GM21825 (cell line): ENCODE data around the gene GPRC5C.

Source experiments
- ATAC-seq: cut with Tn5 transposase; IDR thresholded peaks from one replicate; pipeline ENCODE4 v1.9.1; 2021; ENCODE audit warnings: mild to moderate bottlenecking, moderate library complexity; ENCODE audit not compliant: unreplicated experiment

Gene GPRC5C

GRCh38 chr17:74431568-74432423 is at the start of gene GPRC5C:
GPRC5C (plus strand) TSS chr17:74432088; CDS start chr17:74439777, 7,689 bp downstream.
- ATAC-seq: no peak

- ATAC-seq: no peak
Measured at GRCh38 chr17:74383141-74383540, 48.7 kb upstream of the GPRC5C start.

GRCh38 chr17:74385201-74385600 is 46.7 kb upstream of the GPRC5C start:
- no peak for ATAC-seq

GRCh38 chr17:74386386-74386785 is 45.5 kb upstream of the GPRC5C start:
- ATAC-seq: no peak

- ATAC-seq: no peak
Measured at GRCh38 chr17:74387365-74388218, 44.3 kb upstream of the GPRC5C start.

GRCh38 chr17:74389084-74389753 is 42.7 kb upstream of the GPRC5C start:
- no peak for ATAC-seq

- no peak for ATAC-seq
Measured at GRCh38 chr17:74389937-74390679, 41.8 kb upstream of the GPRC5C start.

GRCh38 chr17:74390680-74391653 is 40.9 kb upstream of the GPRC5C start:
- ATAC-seq: no peak

GRCh38 chr17:74391771-74392170 is 40.1 kb upstream of the GPRC5C start:
- ATAC-seq: no peak

- ATAC-seq: no peak
Measured at GRCh38 chr17:74392848-74393247, 39.0 kb upstream of the GPRC5C start.

GRCh38 chr17:74393346-74393942 is 38.4 kb upstream of the GPRC5C start:
- ATAC-seq: no peak

GRCh38 chr17:74394275-74394950 is 37.5 kb upstream of the GPRC5C start:
- no peak for ATAC-seq

- no peak for ATAC-seq
Measured at GRCh38 chr17:74394977-74395376, 36.9 kb upstream of the GPRC5C start.

GRCh38 chr17:74396567-74396966 is 35.3 kb upstream of the GPRC5C start:
- ATAC-seq: no peak

- ATAC-seq: no peak
Measured at GRCh38 chr17:74402048-74402447, 29.8 kb upstream of the GPRC5C start.

- no peak for ATAC-seq
Measured at GRCh38 chr17:74403512-74404137, 28.3 kb upstream of the GPRC5C start.

- ATAC-seq: no peak
Measured at GRCh38 chr17:74404218-74404617, 27.7 kb upstream of the GPRC5C start.

GRCh38 chr17:74404789-74405188 is 27.1 kb upstream of the GPRC5C start:
- no peak for ATAC-seq
